Esophagus squamous epithelium (tissue), 5 donors: ENCODE results near the gene PPP2R2C. TPM values are rescaled to one million over a fixed set of nuclear protein-coding genes. Genes with fewer than 3 reads are reported as not detected.

Experiments
- DNase-seq: peaks from one replicate; lab custom pipeline; 2025; lab: John Stamatoyannopoulos, UW
- H3K27ac ChIP-seq, 4 donors: fragments of 200-600 bp; sonication (generic); one replicate each; pipeline ENCODE4 v1.5.1; 2016 to 2019; ENCODE audit warnings: mild to moderate bottlenecking in 1 of 4
- H3K27me3 ChIP-seq, 4 donors: fragments of 200-600 bp; sonication (generic); 1 replicate in 3 of 4; 2 replicates in 1 of 4; pipeline versions ENCODE4 v1.5.1 to v1.6.0; 2017 to 2021; ENCODE audit warnings: antibody characterized with exemption in 1 of 4
- H3K36me3 ChIP-seq, 3 donors: fragments of 200-600 bp; sonication (generic); one replicate each; pipeline ENCODE4 v1.5.1; 2016 to 2019
- H3K4me1 ChIP-seq, 3 donors: fragments of 200-600 bp; sonication (generic); one replicate each; pipeline ENCODE4 v1.5.1; 2017 to 2019
- H3K4me3 ChIP-seq, 4 donors: fragments of 200-600 bp; sonication (generic); 1 replicate in 3 of 4; 2 replicates in 1 of 4; pipeline ENCODE4 v1.5.1; 2016 to 2019; ENCODE audit warnings: mild to moderate bottlenecking in 2 of 4, moderate library complexity in 1 of 4
- H3K9me3 ChIP-seq, 3 donors: fragments of 200-600 bp; sonication (generic); one replicate each; pipeline ENCODE4 v1.5.1; 2016 to 2019
- POLR2A ChIP-seq, 4 donors: fragments of 450-650 bp; IDR thresholded peaks; one replicate each; pipeline ENCODE4 v1.6.1; 2017; ENCODE audit warnings: antibody characterized with exemption in 4 of 4, mild to moderate bottlenecking in 4 of 4, moderate library complexity in 3 of 4
- WGBS, 2 donors: methylation state at CpG; one replicate each; pipeline ENCODE4 v1.1.5; 2018; 5-methylcytosine and 5-hydroxymethylcytosine counted together
- intact Hi-C: fragments of 100-400 bp; cut with DNase I; formaldehyde crosslinking; loops from one replicate; pipeline ENCODE4 v1.15.0; 2022
- total RNA-seq, 4 donors: library from RNA; depleted of rRNA; stranded (reverse); fragments of >200 nt; gene quantifications; one replicate each; pipeline ENCODE4 v1.1.0, GENCODE V29; 2016
- TF ChIP-seq, protein P1 (sequence below), 6 experiments: fragments of 450-650 bp in 4 of 6; fragments of 200-600 bp in 2 of 6; sonication (generic) in 2 of 6; IDR thresholded peaks; one replicate each; pipeline ENCODE4 v1.5.1; 2016 to 2019; ENCODE audit warnings: antibody characterized with exemption in 6 of 6, mild to moderate bottlenecking in 4 of 6, moderate library complexity in 4 of 6
- donor health status: DM: yes; HTN: yes; CAD: no.

PPP2R2C gene
- total RNA-seq, 4 donors from 2014 or later = 26.9 to 76.3 (median 53.7) TPM

- H3K4me3 ChIP-seq = no peak overlapping the region
- peaks cover 0 to 7% (median 0%) of the 10 kb centered on the region in 3 donors for H3K4me1 ChIP-seq
- peaks cover 0 to 26% (median 0%) of the 10 kb centered on the region in 4 donors for H3K27me3 ChIP-seq
- no peak for TF ChIP-seq POLR2A (IDR thresholded peaks at IDR 0.05)
- TF ChIP-seq, protein P1, sequence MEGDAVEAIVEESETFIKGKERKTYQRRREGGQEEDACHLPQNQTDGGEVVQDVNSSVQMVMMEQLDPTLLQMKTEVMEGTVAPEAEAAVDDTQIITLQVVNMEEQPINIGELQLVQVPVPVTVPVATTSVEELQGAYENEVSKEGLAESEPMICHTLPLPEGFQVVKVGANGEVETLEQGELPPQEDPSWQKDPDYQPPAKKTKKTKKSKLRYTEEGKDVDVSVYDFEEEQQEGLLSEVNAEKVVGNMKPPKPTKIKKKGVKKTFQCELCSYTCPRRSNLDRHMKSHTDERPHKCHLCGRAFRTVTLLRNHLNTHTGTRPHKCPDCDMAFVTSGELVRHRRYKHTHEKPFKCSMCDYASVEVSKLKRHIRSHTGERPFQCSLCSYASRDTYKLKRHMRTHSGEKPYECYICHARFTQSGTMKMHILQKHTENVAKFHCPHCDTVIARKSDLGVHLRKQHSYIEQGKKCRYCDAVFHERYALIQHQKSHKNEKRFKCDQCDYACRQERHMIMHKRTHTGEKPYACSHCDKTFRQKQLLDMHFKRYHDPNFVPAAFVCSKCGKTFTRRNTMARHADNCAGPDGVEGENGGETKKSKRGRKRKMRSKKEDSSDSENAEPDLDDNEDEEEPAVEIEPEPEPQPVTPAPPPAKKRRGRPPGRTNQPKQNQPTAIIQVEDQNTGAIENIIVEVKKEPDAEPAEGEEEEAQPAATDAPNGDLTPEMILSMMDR (IDR thresholded peaks at IDR 0.05) = no peak
- H3K36me3 ChIP-seq = peaks cover 0 to 10% (median 0%) of the 10 kb centered on the region in 3 donors
- intact Hi-C loops = no loop called here
- 10 to 70% methylated on average over 2 to 4 of the region's 16 CpGs for WGBS, 2 donors
- no peak for DNase-seq
- no peaks in the 10 kb centered on the region for H3K9me3 ChIP-seq
- no peak overlapping the region for H3K27ac ChIP-seq
Measured at GRCh38 chr4:6416518-6417286, 55.7 kb downstream of the PPP2R2C start.

GRCh38 chr4:6415031-6415705 lies 57.2 kb downstream of the PPP2R2C start:
- Histone ChIP-seq H3K4me3 (no peak overlapping the region), H3K36me3 (no peaks in the 10 kb centered on the region), H3K9me3 (no peaks in the 10 kb centered on the region), H3K4me1 (peaks cover 0 to 7% (median 0%) of the 10 kb centered on the region in 3 donors), H3K27me3 (peaks cover 0 to 26% (median 0%) of the 10 kb centered on the region in 4 donors), H3K27ac (no peak overlapping the region)
- intact Hi-C loops = no loop called here
- no peak for DNase-seq
- 59 to 80% methylated on average over 13 to 17 of the region's 19 CpGs for WGBS, 2 donors
- TF ChIP-seq POLR2A (IDR thresholded peaks at IDR 0.05) = no peak
- TF ChIP-seq, protein P1 (IDR thresholded peaks at IDR 0.05) = no peak

DNA sequence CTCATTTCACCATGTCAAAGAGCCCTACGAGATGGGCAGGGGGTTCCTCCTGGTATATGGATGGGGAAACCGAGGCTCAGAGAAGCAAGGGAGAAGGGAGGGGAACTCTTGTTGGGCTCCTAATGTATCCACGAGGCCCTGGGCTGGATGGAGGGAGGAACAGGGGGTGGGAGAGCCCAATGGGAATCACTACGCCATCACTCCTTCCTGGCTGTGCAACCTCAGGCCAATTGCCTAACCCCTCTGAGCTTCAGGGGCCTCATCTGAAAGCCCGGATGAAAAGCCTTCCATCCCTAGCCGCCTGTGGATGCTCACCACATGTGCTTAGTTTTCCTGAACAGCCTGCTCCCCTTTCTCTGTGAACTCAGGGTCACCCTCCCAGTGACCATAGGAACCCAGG lies 57.8 kb downstream of the PPP2R2C start:
- no peaks in the 10 kb centered on the region for H3K36me3 ChIP-seq
- 78 to 87% methylated on average over 4 to 6 of the region's 6 CpGs for WGBS, 2 donors
- peaks cover 0 to 7% (median 0%) of the 10 kb centered on the region in 3 donors for H3K4me1 ChIP-seq
- H3K27ac ChIP-seq = no peak overlapping the region
- H3K27me3 ChIP-seq = peaks cover 0 to 26% (median 0%) of the 10 kb centered on the region in 4 donors
- TF ChIP-seq, protein P1 (IDR thresholded peaks at IDR 0.05) = no peak
- TF ChIP-seq POLR2A (IDR thresholded peaks at IDR 0.05) = no peak
- no peaks in the 10 kb centered on the region for H3K9me3 ChIP-seq
- H3K4me3 ChIP-seq = no peak overlapping the region
- no peak for DNase-seq
- intact Hi-C loops = no loop called here

DNA sequence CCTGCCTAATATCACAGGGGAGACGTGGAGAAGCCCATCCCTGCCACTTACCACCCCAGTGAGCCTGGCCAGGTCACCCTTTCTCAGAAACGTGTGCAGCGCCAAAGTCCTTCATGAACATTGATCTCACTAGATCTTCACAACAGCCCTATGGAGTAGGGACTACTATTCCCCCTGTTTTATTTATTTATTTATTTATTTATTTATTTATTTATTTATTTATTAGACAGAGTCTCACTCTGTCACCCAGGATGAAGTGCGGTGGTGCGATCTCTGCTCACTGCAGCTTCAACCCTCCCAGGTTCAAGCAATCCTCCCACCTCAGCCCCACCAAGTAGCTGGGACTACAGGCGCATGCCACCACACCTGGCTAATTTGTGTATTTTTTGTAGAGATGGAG lies 61.8 kb downstream of the PPP2R2C start:
- no peak overlapping the region for H3K27ac ChIP-seq
- H3K4me1 ChIP-seq = no peaks in the 10 kb centered on the region
- no peak for DNase-seq
- 85% methylated on average over 6 of the region's 6 CpGs for WGBS, 2 donors
- no peaks in the 10 kb centered on the region for H3K36me3 ChIP-seq
- H3K9me3 ChIP-seq = no peaks in the 10 kb centered on the region
- peaks cover 0 to 3% (median 0%) of the 10 kb centered on the region in 4 donors for H3K27me3 ChIP-seq
- H3K4me3 ChIP-seq = no peak overlapping the region
- no peak for TF ChIP-seq POLR2A (IDR thresholded peaks at IDR 0.05)
- TF ChIP-seq, protein P1 (IDR thresholded peaks at IDR 0.05) = no peak
- intact Hi-C loops = no loop called here

GRCh38 chr4:6410068-6410467 lies 62.3 kb downstream of the PPP2R2C start:
- WGBS, 2 donors = 82 to 93% methylated on average over 5 to 7 of the region's 11 CpGs
- no peaks in the 10 kb centered on the region for H3K4me1 ChIP-seq
- no peak overlapping the region for H3K4me3 ChIP-seq
- no peak overlapping the region for H3K27ac ChIP-seq
- H3K9me3 ChIP-seq = no peaks in the 10 kb centered on the region
- TF ChIP-seq POLR2A (IDR thresholded peaks at IDR 0.05) = no peak
- TF ChIP-seq, protein P1 (IDR thresholded peaks at IDR 0.05) = no peak
- peaks cover 0 to 5% (median 0%) of the 10 kb centered on the region in 4 donors for H3K27me3 ChIP-seq
- intact Hi-C loops = no loop called here
- no peak for DNase-seq
- no peaks in the 10 kb centered on the region for H3K36me3 ChIP-seq
